LHCN-M2 (cell line): ENCODE data around the gene MEPCE. TPM values are rescaled to one million over a fixed set of nuclear protein-coding genes. Genes with fewer than 3 reads are reported as not detected.
"Not testable (repeated sequence)": the region's sequence is repeated elsewhere in the genome, so short reads cannot be mapped to it uniquely, and the experiment has no call there.

Experiments used
- DNase-seq: peaks from one replicate; pipeline ENCODE4 v3.0.0-alpha.2; 2012; ENCODE audit warnings: low read depth
- polyA plus RNA-seq: library from polyadenylated mRNA; unstranded; fragments of >200 nt; gene quantifications from one replicate; pipeline ENCODE4 v1.2.1, GENCODE V29; 2012; ENCODE audit warnings: missing spikeins
- total RNA-seq: library from RNA; depleted of rRNA; stranded (reverse); fragments of >200 nt; gene quantifications from 2 replicates; pipeline ENCODE4 v1.2.3, GENCODE V29; 2014; rRNA removed

The MEPCE gene, protein sequence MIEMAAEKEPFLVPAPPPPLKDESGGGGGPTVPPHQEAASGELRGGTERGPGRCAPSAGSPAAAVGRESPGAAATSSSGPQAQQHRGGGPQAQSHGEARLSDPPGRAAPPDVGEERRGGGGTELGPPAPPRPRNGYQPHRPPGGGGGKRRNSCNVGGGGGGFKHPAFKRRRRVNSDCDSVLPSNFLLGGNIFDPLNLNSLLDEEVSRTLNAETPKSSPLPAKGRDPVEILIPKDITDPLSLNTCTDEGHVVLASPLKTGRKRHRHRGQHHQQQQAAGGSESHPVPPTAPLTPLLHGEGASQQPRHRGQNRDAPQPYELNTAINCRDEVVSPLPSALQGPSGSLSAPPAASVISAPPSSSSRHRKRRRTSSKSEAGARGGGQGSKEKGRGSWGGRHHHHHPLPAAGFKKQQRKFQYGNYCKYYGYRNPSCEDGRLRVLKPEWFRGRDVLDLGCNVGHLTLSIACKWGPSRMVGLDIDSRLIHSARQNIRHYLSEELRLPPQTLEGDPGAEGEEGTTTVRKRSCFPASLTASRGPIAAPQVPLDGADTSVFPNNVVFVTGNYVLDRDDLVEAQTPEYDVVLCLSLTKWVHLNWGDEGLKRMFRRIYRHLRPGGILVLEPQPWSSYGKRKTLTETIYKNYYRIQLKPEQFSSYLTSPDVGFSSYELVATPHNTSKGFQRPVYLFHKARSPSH
- 59.0 and 63.9 TPM in 2 replicates for total RNA-seq
- 40.9 TPM for polyA plus RNA-seq

GRCh38 chr7:100429637-100430492, at the start of gene MEPCE:
TSS of gene MEPCE (plus strand) at chr7:100429831. CDS start at chr7:100430019, 188 bp downstream.
- peak; percentile 97 for DNase-seq

DNA sequence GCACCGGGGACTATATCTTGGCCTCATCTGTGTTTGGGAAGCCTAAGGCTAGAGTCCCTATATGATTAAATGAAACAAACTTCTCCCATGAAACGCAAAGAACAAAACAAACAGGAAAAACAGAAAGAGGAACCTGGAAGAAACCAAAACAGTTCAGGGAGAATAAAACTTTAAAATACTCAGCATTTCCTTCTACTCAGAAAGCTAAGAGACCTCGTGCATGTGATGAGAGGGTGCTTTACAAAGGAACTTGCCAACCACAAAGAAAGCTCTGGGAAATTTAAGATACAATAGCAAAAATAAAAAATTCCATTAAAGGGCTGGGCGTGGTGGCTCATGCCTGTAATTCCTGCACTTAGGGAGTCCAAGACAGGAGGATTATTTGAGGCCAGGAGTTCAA, 49.4 kb upstream of the MEPCE start:
- DNase-seq, result no peak

DNA sequence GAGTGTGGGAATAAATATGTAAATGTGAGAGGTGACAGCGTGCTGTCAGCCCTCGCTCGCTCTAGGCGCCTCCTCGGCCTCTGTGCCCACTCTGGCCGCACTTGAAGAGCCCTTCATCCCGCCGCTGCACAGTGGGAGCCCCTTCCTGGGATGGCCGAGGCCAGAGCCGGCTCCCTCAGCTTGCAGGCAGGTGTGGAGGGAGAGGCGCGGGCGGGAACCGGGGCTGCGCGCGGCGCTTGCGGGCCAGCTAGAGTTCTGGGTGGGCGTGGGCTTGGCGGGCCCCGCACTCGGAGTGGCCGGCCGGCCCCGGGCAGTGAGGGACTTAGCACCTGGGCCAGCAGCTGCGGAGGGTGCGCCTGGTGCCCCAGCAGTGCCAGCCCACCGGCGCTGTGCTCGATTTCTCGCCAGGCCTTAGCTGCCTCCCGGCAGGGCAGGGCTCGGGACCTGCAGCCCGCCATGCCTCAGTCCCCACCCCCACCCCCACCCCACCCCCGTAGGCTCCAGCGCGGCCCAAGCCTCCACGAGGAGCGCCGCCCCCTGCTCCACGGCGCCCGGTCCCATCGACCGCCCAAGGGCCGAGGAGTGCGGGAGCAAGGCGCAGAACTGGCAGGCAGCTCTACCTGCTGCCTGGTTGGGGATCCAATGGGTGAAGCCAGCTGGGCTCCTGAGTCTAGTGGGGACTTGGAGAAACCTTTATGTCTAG, 47.9 kb upstream of the MEPCE start:
- DNase-seq, result not testable (repeated sequence)

GRCh38 chr7:100382234-100382853, 47.3 kb upstream of the MEPCE start:
- not testable (repeated sequence) for DNase-seq

- no peak for DNase-seq
Observed at GRCh38 chr7:100384628-100385294, 44.9 kb upstream of the MEPCE start.

- no peak for DNase-seq
Observed at GRCh38 chr7:100386940-100387339, 42.7 kb upstream of the MEPCE start.

DNA sequence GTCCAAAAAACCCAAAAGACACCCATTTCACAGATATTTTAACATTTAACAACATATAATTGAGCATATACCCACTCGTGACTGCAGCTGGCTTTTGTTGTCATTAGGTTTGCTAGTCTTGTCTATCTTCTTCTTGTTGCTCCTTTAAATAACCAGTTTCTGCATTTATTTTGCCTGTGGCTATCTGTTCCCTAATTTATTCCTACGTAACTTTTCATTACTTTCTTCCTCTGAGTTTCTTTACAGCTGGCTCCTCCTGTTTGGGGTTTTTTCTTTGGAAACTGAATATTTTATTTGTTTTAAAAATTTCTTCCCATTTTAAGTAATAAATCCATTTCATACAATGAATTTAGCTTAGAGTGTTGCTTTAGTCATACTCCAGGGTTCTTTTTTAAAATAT, 41.9 kb upstream of the MEPCE start:
- DNase-seq, result no peak

DNA sequence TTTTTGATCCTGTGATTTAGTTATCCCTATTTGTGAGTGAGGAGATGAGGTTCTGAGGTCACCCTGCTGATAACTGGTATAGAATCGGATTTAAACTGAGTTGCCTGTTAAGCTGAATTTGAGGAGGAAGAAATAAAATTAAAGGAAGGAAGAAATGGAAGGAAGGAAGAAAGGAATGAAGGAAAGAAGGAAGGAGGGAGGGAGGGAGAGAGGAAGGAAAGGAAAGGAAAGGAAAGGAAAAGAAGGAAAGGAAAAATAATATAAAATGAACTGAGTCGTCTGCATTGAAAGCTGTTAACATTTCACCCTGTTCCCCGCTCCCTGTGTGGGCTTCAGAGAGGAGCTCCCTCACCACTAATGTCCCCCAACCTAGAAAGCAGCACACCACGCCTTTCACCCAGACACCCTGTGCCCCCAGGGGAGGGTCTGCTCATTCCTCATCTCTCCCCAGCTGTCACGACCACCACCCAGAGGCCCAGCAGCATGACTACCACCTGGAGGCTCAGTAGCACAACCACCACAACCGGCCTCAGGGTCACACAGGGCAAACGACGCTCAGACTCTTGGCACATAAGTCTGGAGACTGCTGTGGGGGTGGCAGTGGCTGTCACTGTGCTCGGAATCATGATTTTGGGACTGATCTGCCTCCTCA, 40.1 kb upstream of the MEPCE start:
- no peak for DNase-seq

DNA sequence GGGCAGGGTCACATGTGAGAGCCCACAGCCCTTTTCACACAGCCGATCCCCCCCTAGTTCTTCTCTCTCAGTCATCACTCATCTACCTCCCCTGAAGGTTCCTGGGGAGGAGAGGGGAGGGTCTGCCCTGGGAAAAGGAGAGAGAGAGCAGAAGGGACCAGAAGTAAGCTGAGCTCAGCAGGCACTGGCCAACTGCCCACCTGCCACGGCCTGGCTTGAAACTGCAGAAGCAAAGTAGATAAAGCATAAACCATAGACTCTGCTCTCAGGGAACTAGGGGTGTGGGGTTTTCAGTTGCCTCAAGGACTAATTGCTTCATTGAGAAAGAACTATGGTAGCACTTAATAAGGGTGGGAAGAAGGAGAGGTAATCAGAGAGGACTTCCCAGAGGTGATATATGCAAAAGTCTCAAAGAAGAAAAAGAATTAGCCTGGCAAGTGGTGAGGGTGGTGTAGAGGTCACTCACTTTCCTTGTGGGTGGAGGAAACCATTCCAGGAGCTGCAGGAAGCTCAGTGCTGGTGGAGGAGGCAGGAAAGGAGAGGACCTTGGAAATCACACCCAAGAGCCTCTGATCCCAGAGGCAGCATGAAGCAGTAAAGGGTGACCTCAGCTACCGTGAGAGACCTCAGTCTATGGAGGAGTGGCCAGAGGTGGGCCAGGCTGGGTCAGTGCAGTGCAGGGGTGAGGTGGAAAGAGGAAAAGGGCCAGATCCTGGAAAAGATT, 39.2 kb upstream of the MEPCE start:
- DNase-seq, result no peak

GRCh38 chr7:100393233-100393905, 36.3 kb upstream of the MEPCE start:
- DNase-seq, result no peak

DNA sequence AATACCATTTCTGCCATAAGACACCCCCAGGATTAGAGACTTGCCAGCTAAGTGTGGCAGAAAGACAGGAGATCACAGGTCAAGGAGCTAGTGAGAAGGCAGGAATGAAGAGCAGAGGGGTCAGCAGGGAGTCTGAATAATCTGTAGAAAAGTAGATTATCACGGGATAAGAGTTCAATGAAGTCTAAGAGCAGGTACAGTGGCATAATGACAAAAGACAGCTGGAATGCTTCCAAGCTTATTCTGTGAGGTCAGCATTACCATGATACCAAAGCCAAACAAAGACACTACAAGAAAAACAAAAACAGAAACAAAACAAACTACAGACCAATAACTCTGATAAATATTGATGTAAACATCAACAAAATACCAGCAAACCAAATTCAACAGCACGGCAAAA, 35.6 kb upstream of the MEPCE start:
- DNase-seq, result no peak

DNA sequence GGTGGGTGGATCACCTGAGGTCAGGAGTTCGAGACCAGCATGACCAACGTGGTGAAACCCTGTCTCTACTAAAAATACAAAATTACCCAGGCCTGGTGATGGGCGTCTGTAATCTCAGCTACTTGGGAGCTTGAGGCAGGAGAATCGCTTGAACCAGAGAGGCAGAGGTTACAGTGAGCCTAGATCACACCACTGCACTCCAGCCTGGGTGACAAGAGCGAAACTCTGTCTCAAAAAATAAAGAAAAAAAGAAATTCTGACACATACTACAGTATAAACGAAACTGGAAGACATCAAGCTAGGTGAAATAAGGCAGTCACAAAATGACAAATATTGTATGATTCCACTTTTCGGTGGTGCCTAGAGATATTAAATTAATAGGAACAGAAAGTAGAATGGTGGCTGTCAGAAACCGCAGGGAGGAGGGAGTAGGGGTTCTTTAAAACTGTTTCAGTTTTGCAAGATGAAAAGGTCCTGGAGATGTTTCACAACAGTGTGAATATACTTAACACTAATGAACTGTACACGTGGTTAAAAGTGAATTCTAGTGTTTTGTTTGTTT, 33.1 kb upstream of the MEPCE start:
- no peak for DNase-seq

DNA sequence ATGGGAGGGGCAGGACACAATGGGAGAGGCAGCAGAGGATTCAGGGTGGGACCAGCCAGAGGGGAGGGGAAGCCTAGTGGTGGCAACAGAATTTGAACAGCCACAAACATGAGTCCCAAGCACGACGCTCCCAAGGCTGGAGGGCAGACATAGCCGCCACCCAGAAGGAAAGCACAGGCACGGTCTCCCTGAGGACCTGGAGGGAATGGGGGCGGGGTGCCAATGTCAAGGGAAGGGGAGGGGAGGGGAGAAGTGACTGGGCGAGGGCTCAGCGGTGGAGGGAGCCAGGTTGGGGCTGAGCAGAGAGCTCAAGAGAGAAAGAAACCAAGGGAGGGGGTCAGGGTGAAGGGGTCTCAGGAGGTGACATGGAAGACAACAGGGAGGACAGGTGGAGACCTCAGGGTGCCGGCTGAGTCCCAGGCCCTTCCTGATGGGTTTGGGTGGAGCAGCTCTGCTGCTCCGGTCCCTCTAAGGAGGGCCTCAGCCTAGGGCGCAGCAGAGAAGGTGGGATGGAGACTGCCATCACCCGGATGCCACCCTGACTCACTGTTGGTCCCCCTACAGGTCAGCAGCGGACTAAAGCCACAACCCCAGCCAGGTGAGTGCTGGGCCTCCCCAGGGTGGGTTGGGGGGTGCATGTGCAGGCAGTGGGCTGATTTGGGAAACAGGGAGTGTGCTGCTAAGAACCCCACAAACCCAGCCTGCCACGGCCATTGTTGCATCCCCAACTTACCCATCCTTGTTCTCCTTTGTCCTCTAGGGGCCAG, 32.1 kb upstream of the MEPCE start:
- DNase-seq, result no peak

- DNase-seq, result no peak
Observed at GRCh38 chr7:100398239-100398638, 31.4 kb upstream of the MEPCE start.

- no peak for DNase-seq
Observed at GRCh38 chr7:100400041-100400440, 29.6 kb upstream of the MEPCE start.

GRCh38 chr7:100400656-100401055, 29.0 kb upstream of the MEPCE start:
- no peak for DNase-seq

- no peak for DNase-seq
Observed at GRCh38 chr7:100401811-100402210, 27.8 kb upstream of the MEPCE start.
